Fibroblast of villous mesenchyme (primary cell): Measurements from ENCODE around the gene SIRT7. TPM values are rescaled to one million over a fixed set of nuclear protein-coding genes. Genes with fewer than 3 reads are reported as not detected.

Experiments
- DNase-seq: peaks from one replicate; pipeline ENCODE4 v3.0.0-alpha.2; 2010; ENCODE audit warnings: low read depth
- H3K4me3 ChIP-seq: 2 replicates; pipeline ENCODE4 v1.5.1; 2011; ENCODE audit warnings: low read depth, mild to moderate bottlenecking, low read length
- CTCF ChIP-seq: IDR thresholded peaks from 2 replicates; pipeline ENCODE4 v1.5.1; 2012; ENCODE audit warnings: low read depth, mild to moderate bottlenecking, low read length; ENCODE audit not compliant: insufficient read depth
- total RNA-seq: library from RNA; depleted of rRNA; stranded (reverse); fragments of >200 nt; gene quantifications from 2 replicates; pipeline ENCODE4 v1.2.3, GENCODE V29; 2012

Gene SIRT7
- total RNA-seq, result 14.7 and 18.0 TPM in 2 replicates

GRCh38 chr17:81917565-81918332 lies at the start of gene SIRT7:
SIRT7 (minus strand) TSS chr17:81918176; CDS start chr17:81918131, 45 bp downstream.
- peak; percentile 70 for DNase-seq
- TF ChIP-seq CTCF, result no peak

GRCh38 chr17:81967244-81967532 lies 49.2 kb upstream of the SIRT7 start:
- no peak for TF ChIP-seq CTCF
- no peak overlapping the region for H3K4me3 ChIP-seq
- peak; percentile 17 for DNase-seq

More at GRCh38 chr17:81917565-81918332, at the start of gene SIRT7:
- peak within 1 kb of the TSS; percentile 70 for H3K4me3 ChIP-seq

- TF ChIP-seq CTCF, result no peak
- peak; percentile 88 for DNase-seq
- H3K4me3 ChIP-seq, result no peak overlapping the region
These were observed 48.6 kb upstream of the SIRT7 start for GRCh38 chr17:81966343-81967243.

- no peak for DNase-seq
- no peak overlapping the region for H3K4me3 ChIP-seq
- no peak for TF ChIP-seq CTCF
These were observed 46.3 kb upstream of the SIRT7 start for GRCh38 chr17:81964081-81964849.

- no peak overlapping the region for H3K4me3 ChIP-seq
- TF ChIP-seq CTCF, result no peak
- DNase-seq, result no peak
These were observed 44.8 kb upstream of the SIRT7 start for GRCh38 chr17:81962499-81963441.
